ENCODE data around the gene ZBTB34.

ZBTB34 gene

DNA sequence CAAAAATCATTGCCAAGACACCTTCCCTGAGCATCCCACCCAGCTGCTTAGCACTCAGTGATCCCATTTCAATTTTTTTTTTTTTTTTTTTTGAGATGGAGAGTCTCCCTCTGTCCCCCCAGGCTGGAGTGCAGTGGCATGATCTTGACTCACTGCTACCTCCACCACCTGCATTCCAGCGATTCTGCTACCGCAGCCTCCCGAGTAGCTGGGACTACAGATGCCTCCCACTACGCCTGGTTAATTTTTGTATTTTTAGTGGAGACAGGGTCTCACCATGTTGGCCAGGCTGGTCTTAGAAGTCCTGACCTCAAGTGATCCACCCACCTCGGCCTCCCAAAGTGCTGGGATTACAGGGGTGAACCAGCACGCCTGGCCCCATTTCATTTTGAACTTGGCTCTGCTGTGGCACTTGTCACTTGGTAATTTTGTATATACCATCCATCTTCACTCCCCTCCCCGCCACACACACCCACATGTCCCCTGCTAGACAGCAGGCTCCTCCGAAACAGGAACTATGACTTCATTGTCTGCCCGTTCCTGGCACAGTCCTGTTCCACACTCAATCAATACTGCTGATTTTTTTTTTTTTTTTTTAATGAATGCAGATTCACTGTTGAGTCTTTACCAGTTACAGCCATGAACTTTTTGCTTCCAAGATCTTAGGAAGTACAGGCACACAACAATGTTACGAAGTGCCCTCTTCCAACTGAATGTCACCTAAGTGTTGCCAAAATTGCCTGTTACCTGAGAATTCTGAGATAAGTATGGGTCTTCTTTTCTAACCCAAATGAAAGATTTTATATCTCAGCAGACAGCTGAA, 17.3 kb upstream of the ZBTB34 start:
- Histone ChIP-seq H3K9ac (ENCODE audit: low read depth, low read length) (no peak overlapping the region), H3K4me3 (ENCODE audit: low read depth, low read length) (no peak overlapping the region), H3K9me3 (ENCODE audit: control insufficient read depth, insufficient read depth, low read length) (no peaks in the 10 kb centered on the region), H3K36me3 (ENCODE audit: control insufficient read depth, insufficient read depth, low read length) (0 out of 2 replicates have a peak, but pooled peaks cover 3% of the 10 kb centered on the region), H3K4me1 (ENCODE audit: control insufficient read depth, insufficient read depth, low read length) (no peaks in the 10 kb centered on the region), H3K27me3 (ENCODE audit: control insufficient read depth, insufficient read depth, low read length) (no peaks in the 10 kb centered on the region), H3K27ac (ENCODE audit: low read depth, low read length) (no peak overlapping the region)

- Histone ChIP-seq H3K9ac (ENCODE audit: low read depth, low read length) (no peak overlapping the region), H3K9me3 (ENCODE audit: control insufficient read depth, insufficient read depth, low read length) (no peaks in the 10 kb centered on the region), H3K4me3 (ENCODE audit: low read depth, low read length) (no peak overlapping the region), H3K27ac (ENCODE audit: low read depth, low read length) (no peak overlapping the region), H3K4me1 (ENCODE audit: control insufficient read depth, insufficient read depth, low read length) (no peaks in the 10 kb centered on the region), H3K36me3 (ENCODE audit: control insufficient read depth, insufficient read depth, low read length) (no peaks in the 10 kb centered on the region), H3K27me3 (ENCODE audit: control insufficient read depth, insufficient read depth, low read length) (no peaks in the 10 kb centered on the region)
Measured at GRCh38 chr9:126844085-126844484, 16.4 kb upstream of the ZBTB34 start.

- Histone ChIP-seq H3K9ac (ENCODE audit: low read depth, low read length) (no peak overlapping the region), H3K4me3 (ENCODE audit: low read depth, low read length) (no peak overlapping the region), H3K4me1 (ENCODE audit: control insufficient read depth, insufficient read depth, low read length) (no peaks in the 10 kb centered on the region), H3K27me3 (ENCODE audit: control insufficient read depth, insufficient read depth, low read length) (no peaks in the 10 kb centered on the region), H3K36me3 (ENCODE audit: control insufficient read depth, insufficient read depth, low read length) (no peaks in the 10 kb centered on the region), H3K9me3 (ENCODE audit: control insufficient read depth, insufficient read depth, low read length) (no peaks in the 10 kb centered on the region), H3K27ac (ENCODE audit: low read depth, low read length) (no peak overlapping the region)
Measured at GRCh38 chr9:126847051-126847450, 13.4 kb upstream of the ZBTB34 start.

- no peaks in the 10 kb centered on the region for H3K27me3 ChIP-seq (ENCODE audit: control insufficient read depth, insufficient read depth, low read length)
Measured at GRCh38 chr9:126849591-126850225, 10.7 kb upstream of the ZBTB34 start.

GRCh38 chr9:126851286-126851880, 9.1 kb upstream of the ZBTB34 start:
- Histone ChIP-seq H3K9me3 (ENCODE audit: control insufficient read depth, insufficient read depth, low read length) (no peaks in the 10 kb centered on the region), H3K4me3 (ENCODE audit: low read depth, low read length) (no peak overlapping the region), H3K27ac (ENCODE audit: low read depth, low read length) (no peak overlapping the region), H3K4me1 (ENCODE audit: control insufficient read depth, insufficient read depth, low read length) (0 out of 2 replicates have a peak, but pooled peaks cover 5% of the 10 kb centered on the region), H3K27me3 (ENCODE audit: control insufficient read depth, insufficient read depth, low read length) (no peaks in the 10 kb centered on the region), H3K36me3 (ENCODE audit: control insufficient read depth, insufficient read depth, low read length) (no peaks in the 10 kb centered on the region), H3K9ac (ENCODE audit: low read depth, low read length) (no peak overlapping the region)

More at GRCh38 chr9:126849591-126850225, 10.7 kb upstream of the ZBTB34 start:
- Histone ChIP-seq H3K4me1 (ENCODE audit: control insufficient read depth, insufficient read depth, low read length) (no peaks in the 10 kb centered on the region), H3K9me3 (ENCODE audit: control insufficient read depth, insufficient read depth, low read length) (no peaks in the 10 kb centered on the region), H3K27ac (ENCODE audit: low read depth, low read length) (no peak overlapping the region), H3K4me3 (ENCODE audit: low read depth, low read length) (no peak overlapping the region), H3K36me3 (ENCODE audit: control insufficient read depth, insufficient read depth, low read length) (no peaks in the 10 kb centered on the region), H3K9ac (ENCODE audit: low read depth, low read length) (no peak overlapping the region)

- Histone ChIP-seq H3K27me3 (ENCODE audit: control insufficient read depth, insufficient read depth, low read length) (no peaks in the 10 kb centered on the region), H3K27ac (ENCODE audit: low read depth, low read length) (no peak overlapping the region), H3K9me3 (ENCODE audit: control insufficient read depth, insufficient read depth, low read length) (no peaks in the 10 kb centered on the region), H3K9ac (ENCODE audit: low read depth, low read length) (no peak overlapping the region), H3K36me3 (ENCODE audit: control insufficient read depth, insufficient read depth, low read length) (no peaks in the 10 kb centered on the region), H3K4me3 (ENCODE audit: low read depth, low read length) (no peak overlapping the region), H3K4me1 (ENCODE audit: control insufficient read depth, insufficient read depth, low read length) (0 out of 2 replicates have a peak, but pooled peaks cover 5% of the 10 kb centered on the region)
Measured at GRCh38 chr9:126852086-126852688, 8.3 kb upstream of the ZBTB34 start.

- Histone ChIP-seq H3K27ac (ENCODE audit: low read depth, low read length) (no peak overlapping the region), H3K27me3 (ENCODE audit: control insufficient read depth, insufficient read depth, low read length) (no peaks in the 10 kb centered on the region), H3K9me3 (ENCODE audit: control insufficient read depth, insufficient read depth, low read length) (no peaks in the 10 kb centered on the region), H3K36me3 (ENCODE audit: control insufficient read depth, insufficient read depth, low read length) (no peaks in the 10 kb centered on the region), H3K9ac (ENCODE audit: low read depth, low read length) (no peak overlapping the region), H3K4me1 (ENCODE audit: control insufficient read depth, insufficient read depth, low read length) (0 out of 2 replicates have a peak, but pooled peaks cover 5% of the 10 kb centered on the region), H3K4me3 (ENCODE audit: low read depth, low read length) (no peak overlapping the region)
Measured at GRCh38 chr9:126853667-126854066, 6.8 kb upstream of the ZBTB34 start.

GRCh38 chr9:126854734-126855133, 5.7 kb upstream of the ZBTB34 start:
- Histone ChIP-seq H3K9me3 (ENCODE audit: control insufficient read depth, insufficient read depth, low read length) (no peaks in the 10 kb centered on the region), H3K27me3 (ENCODE audit: control insufficient read depth, insufficient read depth, low read length) (no peaks in the 10 kb centered on the region), H3K4me1 (ENCODE audit: control insufficient read depth, insufficient read depth, low read length) (0 out of 2 replicates have a peak, but pooled peaks cover 5% of the 10 kb centered on the region), H3K36me3 (ENCODE audit: control insufficient read depth, insufficient read depth, low read length) (no peaks in the 10 kb centered on the region), H3K9ac (ENCODE audit: low read depth, low read length) (no peak overlapping the region), H3K27ac (ENCODE audit: low read depth, low read length) (no peak overlapping the region), H3K4me3 (ENCODE audit: low read depth, low read length) (no peak overlapping the region)

DNA sequence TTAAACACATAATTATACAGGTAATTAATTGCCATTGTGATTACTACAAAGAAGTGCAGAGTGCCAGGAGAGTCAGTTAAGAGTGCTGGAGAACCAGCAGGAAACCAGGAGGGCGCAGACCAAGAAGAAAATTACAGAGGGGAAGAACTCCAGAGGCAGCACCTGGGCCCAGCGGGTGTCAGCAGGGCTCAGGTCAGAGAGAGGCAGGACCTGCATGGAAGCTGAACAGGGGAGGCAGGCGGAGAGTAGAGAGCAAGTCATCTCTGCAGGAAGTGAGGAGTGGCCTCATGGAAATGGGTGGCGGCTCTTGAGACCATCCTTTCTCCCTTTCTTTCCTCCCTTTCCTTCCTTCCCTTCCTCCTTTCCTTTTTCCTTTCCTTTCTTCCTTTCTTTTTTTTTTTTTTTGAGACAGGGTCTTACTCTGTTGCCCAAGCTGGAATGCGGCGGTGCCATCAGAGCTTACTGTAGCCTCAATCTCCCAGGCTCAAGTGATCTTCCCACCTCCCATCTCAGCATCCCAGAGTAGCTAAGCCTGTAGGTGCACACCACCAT, 4.0 kb upstream of the ZBTB34 start:
- Histone ChIP-seq H3K9ac (ENCODE audit: low read depth, low read length) (no peak overlapping the region), H3K4me1 (ENCODE audit: control insufficient read depth, insufficient read depth, low read length) (peaks cover 7% of the 10 kb centered on the region; the same call in 1 of the 2 replicates), H3K27me3 (ENCODE audit: control insufficient read depth, insufficient read depth, low read length) (no peaks in the 10 kb centered on the region), H3K9me3 (ENCODE audit: control insufficient read depth, insufficient read depth, low read length) (no peaks in the 10 kb centered on the region), H3K27ac (ENCODE audit: low read depth, low read length) (no peak overlapping the region), H3K36me3 (ENCODE audit: control insufficient read depth, insufficient read depth, low read length) (no peaks in the 10 kb centered on the region), H3K4me3 (ENCODE audit: low read depth, low read length) (no peak overlapping the region)

DNA sequence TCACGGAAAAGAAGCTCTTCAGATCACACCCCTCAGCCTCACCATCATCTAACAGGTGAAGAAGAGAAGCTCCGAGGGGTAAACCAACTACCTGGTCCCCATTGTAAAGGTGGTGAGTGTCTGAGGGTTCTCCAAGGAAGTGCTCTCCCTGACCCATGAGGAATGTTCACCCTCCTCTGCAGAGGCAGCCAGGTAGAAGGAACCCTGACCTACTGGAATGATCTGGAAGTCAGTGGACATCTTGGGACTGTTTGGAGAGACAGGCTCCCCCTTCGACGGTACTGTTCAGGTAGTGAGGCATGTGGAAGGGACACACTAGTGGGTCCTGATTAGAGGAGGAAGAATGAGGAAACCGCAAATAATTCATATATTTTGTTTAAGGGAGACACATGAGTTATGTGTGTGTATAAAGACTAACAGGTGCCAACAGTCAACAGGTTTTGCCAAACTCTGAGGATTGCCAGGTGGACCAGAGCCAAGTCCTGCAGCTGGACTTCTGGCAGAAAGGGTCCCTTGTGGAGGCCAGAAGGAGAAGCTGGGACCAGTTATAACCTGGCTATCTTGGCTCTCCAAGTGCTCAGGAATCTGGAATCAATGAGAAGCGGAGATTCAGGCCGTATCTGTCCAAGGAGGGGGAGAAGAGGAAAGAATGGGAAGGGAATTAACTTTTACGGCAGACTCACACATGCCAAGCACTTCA, 3.0 kb upstream of the ZBTB34 start:
- Histone ChIP-seq H3K4me1 (ENCODE audit: control insufficient read depth, insufficient read depth, low read length) (peaks cover 17% of the 10 kb centered on the region), H3K9ac (ENCODE audit: low read depth, low read length) (no peak overlapping the region), H3K9me3 (ENCODE audit: control insufficient read depth, insufficient read depth, low read length) (no peaks in the 10 kb centered on the region), H3K27ac (ENCODE audit: low read depth, low read length) (no peak overlapping the region), H3K27me3 (ENCODE audit: control insufficient read depth, insufficient read depth, low read length) (no peaks in the 10 kb centered on the region), H3K4me3 (ENCODE audit: low read depth, low read length) (no peak overlapping the region), H3K36me3 (ENCODE audit: control insufficient read depth, insufficient read depth, low read length) (no peaks in the 10 kb centered on the region)
